ENCODE results near the gene CSK.
A peak's percentile ranks its signal among the peaks of the same experiment; 100 is the strongest.

The CSK gene

GRCh38 chr15:74788042-74788682 is 6.3 kb downstream of the CSK start:
- DNase-seq, result no peak

GRCh38 chr15:74788683-74789151 is 6.8 kb downstream of the CSK start:
- DNase-seq, result peak; percentile 78

- DNase-seq, result no peak
Measured at GRCh38 chr15:74789171-74789631, 7.3 kb downstream of the CSK start.

GRCh38 chr15:74789741-74790079 is 7.8 kb downstream of the CSK start:
- no peak for DNase-seq

GRCh38 chr15:74790080-74790916 is 8.4 kb downstream of the CSK start:
- DNase-seq, result no peak

GRCh38 chr15:74791007-74791406 is 9.1 kb downstream of the CSK start:
- no peak for DNase-seq

GRCh38 chr15:74791667-74792066 is 9.8 kb downstream of the CSK start:
- DNase-seq, result no peak

GRCh38 chr15:74792227-74793016 is 10.5 kb downstream of the CSK start:
- no peak for DNase-seq

- no peak for DNase-seq
Measured at GRCh38 chr15:74793135-74794028, 11.5 kb downstream of the CSK start.

- DNase-seq, result no peak
Measured at GRCh38 chr15:74794248-74794969, 12.5 kb downstream of the CSK start.

- DNase-seq, result no peak
Measured at GRCh38 chr15:74794970-74795349, 13.1 kb downstream of the CSK start.

GRCh38 chr15:74795966-74796625 is 14.2 kb downstream of the CSK start:
- DNase-seq, result no peak

- no peak for DNase-seq
Measured at GRCh38 chr15:74798388-74799254, 16.7 kb downstream of the CSK start.

GRCh38 chr15:74799255-74799855 is 17.5 kb downstream of the CSK start:
- DNase-seq, result no peak

- peak; percentile 16 for DNase-seq
Measured at GRCh38 chr15:74799856-74800558, 18.1 kb downstream of the CSK start.

GRCh38 chr15:74800559-74801094 is 18.7 kb downstream of the CSK start:
- DNase-seq, result no peak

- no peak for DNase-seq
Measured at GRCh38 chr15:74801311-74801997, 19.6 kb downstream of the CSK start.

GRCh38 chr15:74802290-74802689 is 20.4 kb downstream of the CSK start:
- DNase-seq, result no peak

All from NCI-H1048 (cell line).